Stimulated activated CD4-positive, alpha-beta T cell treated with anti-CD3 and anti-CD28 coated beads, Interleukin-4, amount 100 ng/mL, for 1 hour (primary cell): ENCODE data around the gene POR.

Experiments
- DNase-seq: peaks from one replicate; pipeline ENCODE4 v3.0.0-alpha.2; 2020

The POR gene

GRCh38 chr7:75955331-75955955 lies 40.5 kb downstream of the POR start:
- DNase-seq: no peak

DNA sequence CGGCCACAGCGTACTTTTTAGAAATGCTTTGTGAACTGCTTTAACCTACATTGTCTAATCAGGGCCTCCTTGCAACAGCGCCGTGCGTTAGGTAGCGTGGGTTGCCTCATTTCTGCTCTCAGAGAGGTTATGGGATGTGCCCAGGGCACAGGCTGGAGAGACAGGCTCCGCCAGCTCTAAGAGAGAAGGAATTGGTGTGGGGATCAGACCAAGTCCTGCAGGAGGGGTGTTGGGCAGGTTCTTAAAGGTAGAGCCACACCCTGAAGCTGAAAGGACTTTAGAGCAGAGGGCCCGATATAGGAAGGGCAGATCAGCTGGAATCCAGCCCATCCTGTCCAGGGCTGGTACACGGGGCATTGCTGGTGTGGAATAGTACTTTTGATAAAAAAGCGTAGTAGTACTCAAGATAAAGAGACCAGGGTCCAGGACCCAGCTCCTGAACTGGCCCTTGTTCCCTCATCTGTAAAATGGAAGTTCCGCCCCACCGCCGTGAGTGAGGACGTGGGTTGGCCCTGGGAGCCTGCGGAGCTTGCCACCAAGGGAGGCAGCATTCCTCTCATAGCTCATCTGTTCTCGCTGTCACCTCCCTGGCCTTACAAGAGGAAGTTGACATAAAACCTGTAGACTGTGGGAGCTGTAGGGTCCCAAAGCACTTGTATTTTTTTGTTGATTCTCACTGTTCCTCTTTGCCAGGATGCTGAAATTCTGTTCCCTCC lies 42.2 kb downstream of the POR start:
- DNase-seq: no peak

- no peak for DNase-seq
Observed at GRCh38 chr7:75958802-75959543, 44.0 kb downstream of the POR start.

- no peak for DNase-seq
Observed at GRCh38 chr7:75960372-75960771, 45.4 kb downstream of the POR start.

- DNase-seq: no peak
Observed at GRCh38 chr7:75961218-75961617, 46.3 kb downstream of the POR start.

- no peak for DNase-seq
Observed at GRCh38 chr7:75962607-75963380, 47.8 kb downstream of the POR start.

DNA sequence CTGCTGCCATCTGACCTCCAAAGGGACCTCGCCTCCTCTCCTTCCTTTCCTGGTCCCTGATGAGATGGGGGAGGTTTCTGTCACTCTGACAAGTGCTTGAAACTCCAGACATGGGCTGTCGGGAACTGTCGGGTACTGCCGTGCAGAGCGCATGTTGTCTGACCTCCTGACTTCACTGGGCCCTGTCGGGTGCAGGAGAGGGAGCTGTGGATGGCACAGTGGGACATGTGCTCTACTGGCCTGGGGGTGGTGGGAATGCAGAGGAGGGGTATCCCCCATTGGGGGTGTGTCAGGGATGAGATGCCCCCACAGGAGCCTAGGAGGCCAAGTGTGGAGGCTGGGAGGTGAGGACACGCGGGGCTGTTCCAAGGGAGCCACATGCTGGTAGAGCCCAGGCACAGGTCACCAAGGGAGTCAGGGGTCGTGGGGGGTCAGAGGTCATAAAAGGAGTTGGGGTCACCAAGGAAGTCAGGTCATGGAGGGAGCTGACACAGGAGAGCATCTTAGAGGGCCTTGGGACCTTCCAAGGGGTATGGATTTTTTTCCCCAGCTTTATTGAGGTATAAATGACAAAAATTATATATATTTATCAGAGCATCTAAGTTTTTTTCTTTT lies 48.5 kb downstream of the POR start:
- DNase-seq: no peak

DNA sequence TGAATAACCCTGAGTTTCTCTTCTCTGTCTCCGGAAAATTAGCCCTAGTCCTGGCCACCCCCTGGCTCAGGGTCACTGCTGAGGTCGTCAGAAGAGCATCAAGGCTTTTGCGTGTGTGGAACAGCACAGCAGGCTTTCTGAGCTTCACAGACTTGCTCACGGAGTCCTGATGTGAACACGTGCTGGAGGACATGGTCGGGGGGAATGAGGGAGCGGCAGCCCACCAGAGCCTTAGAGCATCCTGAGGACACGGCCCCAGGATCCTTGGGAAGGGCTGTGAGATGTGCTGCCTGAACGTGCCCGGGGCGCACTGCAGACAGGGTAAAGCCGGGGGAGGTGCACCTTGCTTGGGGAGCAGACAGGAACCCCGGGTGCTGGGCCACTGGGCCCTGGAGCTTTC lies 50.7 kb downstream of the POR start:
- no peak for DNase-seq

DNA sequence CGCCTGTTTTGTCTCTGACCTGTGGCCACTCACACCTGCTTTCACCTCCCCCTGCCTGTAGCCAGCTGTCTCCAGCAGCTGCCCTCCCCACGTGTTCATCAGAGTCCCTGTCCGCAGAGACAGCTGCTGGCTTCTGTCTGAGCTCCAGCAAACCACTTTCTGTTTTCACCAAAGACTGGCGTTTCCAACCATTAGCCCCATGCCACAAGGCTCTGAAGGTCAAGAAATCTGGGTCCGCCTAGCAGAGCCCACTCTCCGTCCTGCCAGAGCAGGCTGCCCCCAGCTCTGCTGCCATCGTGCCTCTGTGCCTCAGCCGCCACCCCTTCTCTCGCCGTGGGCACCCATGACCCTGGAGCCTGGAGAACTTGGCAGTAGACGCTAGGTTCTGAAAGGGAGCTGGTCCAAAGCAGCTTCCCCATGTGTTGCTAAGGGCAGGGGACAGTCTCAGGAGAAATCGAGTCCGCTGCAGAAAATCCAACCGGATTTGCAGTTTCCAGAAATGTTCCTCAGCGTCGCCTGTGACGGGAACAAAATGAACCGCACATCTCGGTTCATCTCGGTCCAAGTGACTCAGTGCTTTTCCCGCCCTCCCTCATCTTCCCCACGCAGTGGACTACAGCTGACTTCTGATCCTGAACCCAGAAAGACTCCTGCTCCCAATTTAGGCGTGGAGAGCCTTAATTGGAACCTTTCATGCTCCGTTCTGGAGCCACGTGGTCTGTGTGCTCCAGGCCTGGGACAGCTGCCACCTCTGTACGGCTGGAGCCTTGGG lies 51.4 kb downstream of the POR start:
- DNase-seq: no peak

DNA sequence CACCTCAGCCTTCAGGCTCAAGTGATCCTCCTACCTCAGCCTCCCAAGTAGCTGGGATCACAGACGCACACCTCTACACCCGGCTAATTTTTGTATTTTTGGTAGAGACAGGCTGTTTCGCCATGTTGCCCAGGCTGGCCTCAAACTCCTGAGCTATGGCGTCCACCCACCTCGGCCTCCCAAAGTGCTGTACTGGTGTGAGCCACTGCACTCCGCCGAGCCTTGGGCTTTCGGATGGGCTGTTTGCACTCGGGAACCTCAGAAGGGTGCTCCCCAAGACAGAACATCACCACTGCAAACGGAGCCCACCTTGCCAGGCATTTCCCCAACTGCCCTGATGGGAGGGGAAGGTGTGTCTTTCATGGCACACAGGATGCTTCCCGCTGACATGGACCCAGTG lies 52.1 kb downstream of the POR start:
- no peak for DNase-seq

GRCh38 chr7:75967487-75967997 lies 52.6 kb downstream of the POR start:
- DNase-seq: no peak

DNA sequence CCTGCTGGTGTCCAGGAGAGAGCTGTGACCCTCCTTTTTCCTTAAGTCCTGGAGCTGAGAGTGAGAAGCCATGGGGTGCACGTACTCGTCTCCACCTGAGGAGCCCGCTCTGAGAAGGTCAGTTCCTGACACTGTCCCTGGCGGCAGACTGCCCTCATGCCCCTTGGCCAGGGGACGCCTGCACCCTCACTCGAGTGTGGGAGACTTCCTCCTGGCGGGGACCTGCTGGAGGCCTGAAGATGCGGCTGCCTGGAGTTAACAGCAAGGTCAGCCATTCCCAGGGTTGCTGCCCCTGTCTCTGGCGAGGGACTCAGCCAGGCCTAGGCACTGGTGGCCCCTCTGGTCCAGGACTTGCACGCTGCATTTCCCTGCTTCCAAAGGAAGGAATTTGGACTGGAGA lies 53.1 kb downstream of the POR start:
- DNase-seq: no peak

GRCh38 chr7:75968561-75969001 lies 53.6 kb downstream of the POR start:
- no peak for DNase-seq

GRCh38 chr7:75969182-75969581 lies 54.2 kb downstream of the POR start:
- DNase-seq: no peak

- DNase-seq: no peak
Observed at GRCh38 chr7:75969704-75970498, 54.9 kb downstream of the POR start.

- DNase-seq: no peak
Observed at GRCh38 chr7:75971309-75971960, 56.5 kb downstream of the POR start.

GRCh38 chr7:75971961-75972763 lies 57.2 kb downstream of the POR start:
- DNase-seq: no peak

DNA sequence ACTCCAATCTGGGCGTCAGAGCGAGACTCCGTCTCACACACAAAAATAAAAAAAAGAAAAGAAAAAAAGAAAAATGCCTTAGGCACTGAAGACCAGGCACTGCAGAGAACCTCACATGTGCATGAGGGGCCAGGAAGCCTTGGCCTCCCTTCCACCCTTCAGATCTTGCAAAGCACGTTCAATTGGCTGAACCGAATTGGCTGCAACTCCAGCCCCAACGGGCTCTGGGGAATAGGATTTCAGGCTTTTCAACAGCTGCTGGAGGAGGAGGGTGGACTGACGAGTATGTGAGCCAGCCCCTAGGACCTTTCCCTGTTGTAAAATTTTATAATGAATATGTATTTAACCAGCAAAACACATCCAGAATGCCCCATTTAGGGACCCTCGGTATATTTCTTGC lies 62.8 kb downstream of the POR start:
- DNase-seq: no peak

DNA sequence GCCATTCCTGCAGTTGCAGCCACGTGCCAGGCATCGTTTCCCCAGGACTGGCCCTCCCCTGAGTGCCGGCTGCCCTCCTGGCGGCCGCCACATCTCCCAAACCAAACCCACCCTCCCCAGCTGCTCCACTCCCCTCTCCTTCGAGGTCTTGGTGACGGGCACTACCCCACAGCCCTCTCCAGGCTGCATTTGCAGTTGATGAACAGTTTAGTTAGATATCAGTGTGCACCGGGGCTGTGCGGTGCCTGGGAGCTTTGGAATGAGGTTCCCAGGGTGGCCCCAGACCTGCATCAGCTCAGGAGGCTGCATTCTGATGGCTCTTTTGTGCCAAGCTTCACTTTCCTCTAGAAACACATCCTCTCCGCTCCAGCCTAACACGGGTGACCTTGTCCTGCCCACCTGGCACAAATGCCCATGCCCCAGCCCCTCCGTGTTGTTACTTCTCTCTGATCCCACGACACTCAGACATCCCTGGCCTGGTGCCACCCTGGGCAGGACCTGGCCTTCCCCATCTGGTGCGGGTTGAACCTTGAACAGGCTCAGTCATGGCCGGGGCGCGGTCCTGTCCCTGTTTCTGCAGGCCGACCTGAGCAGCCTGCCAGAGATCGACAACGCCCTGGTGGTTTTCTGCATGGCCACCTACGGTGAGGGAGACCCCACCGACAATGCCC lies 64.9 kb downstream of the POR start:
- DNase-seq: no peak
